ENCODE results near the gene BLM.

Gene BLM

GRCh38 chr15:90860942-90861675 lies 144.0 kb downstream of the BLM start:
- Mint-ChIP-seq H3K27ac (no peak overlapping the region), H3K27me3 (ENCODE audit: low read depth) (peaks cover 14% of the 10 kb centered on the region), H3K4me1 (no peaks in the 10 kb centered on the region), H3K36me3 (ENCODE audit: low read depth) (no peaks in the 10 kb centered on the region), H3K9me3 (no peaks in the 10 kb centered on the region), H3K4me3 (no peak overlapping the region)
- no peak for TF ChIP-seq CTCF (IDR thresholded peaks at IDR 0.05; ENCODE audit: unreplicated experiment in 3 of 3)

GRCh38 chr15:90862487-90862886 lies 145.3 kb downstream of the BLM start:
- Mint-ChIP-seq H3K36me3 (ENCODE audit: low read depth) (no peaks in the 10 kb centered on the region), H3K9me3 (no peaks in the 10 kb centered on the region), H3K27me3 (ENCODE audit: low read depth) (peaks cover 17% of the 10 kb centered on the region), H3K27ac (no peak overlapping the region), H3K4me1 (no peaks in the 10 kb centered on the region), H3K4me3 (no peak overlapping the region)
- TF ChIP-seq CTCF (IDR thresholded peaks at IDR 0.05; ENCODE audit: unreplicated experiment in 3 of 3) = no peak

- no peaks in the 10 kb centered on the region for H3K36me3 Mint-ChIP-seq (ENCODE audit: low read depth)
- no peak for TF ChIP-seq CTCF (IDR thresholded peaks at IDR 0.05; ENCODE audit: unreplicated experiment in 3 of 3)
Observed at GRCh38 chr15:90862964-90863778, 146.0 kb downstream of the BLM start.

GRCh38 chr15:90863987-90864386 lies 146.8 kb downstream of the BLM start:
- H3K9me3 Mint-ChIP-seq = no peaks in the 10 kb centered on the region
- H3K4me3 Mint-ChIP-seq = no peak overlapping the region
- H3K27me3 Mint-ChIP-seq (ENCODE audit: low read depth) = peaks cover 17% of the 10 kb centered on the region
- no peaks in the 10 kb centered on the region for H3K36me3 Mint-ChIP-seq (ENCODE audit: low read depth)
- H3K4me1 Mint-ChIP-seq = peaks cover 8% of the 10 kb centered on the region
- no peak overlapping the region for H3K27ac Mint-ChIP-seq
- TF ChIP-seq CTCF (IDR thresholded peaks at IDR 0.05; ENCODE audit: unreplicated experiment in 3 of 3) = no peak

More at GRCh38 chr15:90862964-90863778, 146.0 kb downstream of the BLM start:
- Mint-ChIP-seq H3K4me3 (no peak overlapping the region), H3K27me3 (ENCODE audit: low read depth) (peaks cover 16% of the 10 kb centered on the region), H3K9me3 (no peaks in the 10 kb centered on the region), H3K4me1 (peaks cover 3% of the 10 kb centered on the region), H3K27ac (no peak overlapping the region)

- Mint-ChIP-seq H3K36me3 (ENCODE audit: low read depth) (no peaks in the 10 kb centered on the region), H3K9me3 (no peaks in the 10 kb centered on the region), H3K27ac (no peak overlapping the region), H3K27me3 (ENCODE audit: low read depth) (peaks cover 17% of the 10 kb centered on the region), H3K4me3 (no peak overlapping the region), H3K4me1 (peaks cover 12% of the 10 kb centered on the region)
- no peak for TF ChIP-seq CTCF (IDR thresholded peaks at IDR 0.05; ENCODE audit: unreplicated experiment in 3 of 3)
Observed at GRCh38 chr15:90864507-90864906, 147.4 kb downstream of the BLM start.
